Measurements from ENCODE around the gene S100A6.
"Not testable (repeated sequence)": the region's sequence is repeated elsewhere in the genome, so short reads cannot be mapped to it uniquely, and the experiment has no call there.

Gene S100A6

GRCh38 chr1:153520818-153521476 is 14.8 kb downstream of the S100A6 start:
- Histone ChIP-seq H3K36me3 (ENCODE audit: insufficient read depth) (no peaks in the 10 kb centered on the region), H3K4me2 (no peak overlapping the region), H3K27me3 (ENCODE audit: insufficient read depth, low read depth) (no peaks in the 10 kb centered on the region), H4K20me1 (ENCODE audit: insufficient read depth) (no peaks in the 10 kb centered on the region), H3K4me1 (ENCODE audit: low read depth, poor library complexity, severe bottlenecking) (peaks cover 7% of the 10 kb centered on the region), H2AFZ (ENCODE audit: low read depth) (no peak overlapping the region), H3K4me3 (IDR thresholded peaks at IDR 0.05; ENCODE audit: insufficient read depth, low read depth, low read length) (no peak overlapping the region), H3K9ac (no peak overlapping the region), H3K79me2 (ENCODE audit: insufficient read depth, low read depth) (no peaks in the 10 kb centered on the region), H3K27ac (no peak overlapping the region)
- no peak for TF ChIP-seq CTCF (conservative IDR thresholded peaks at IDR 0.05; ENCODE audit: low read depth, low read length)

GRCh38 chr1:153520137-153520691 is 15.6 kb downstream of the S100A6 start:
- not testable (repeated sequence) for H3K27me3 ChIP-seq (ENCODE audit: insufficient read depth, low read depth); H3K4me2 ChIP-seq; H3K36me3 ChIP-seq (ENCODE audit: insufficient read depth); H3K4me3 ChIP-seq (IDR thresholded peaks at IDR 0.05; ENCODE audit: insufficient read depth, low read depth, low read length); H3K79me2 ChIP-seq (ENCODE audit: insufficient read depth, low read depth); H3K9ac ChIP-seq; H4K20me1 ChIP-seq (ENCODE audit: insufficient read depth); H2AFZ ChIP-seq (ENCODE audit: low read depth); H3K27ac ChIP-seq; H3K4me1 ChIP-seq (ENCODE audit: low read depth, poor library complexity, severe bottlenecking)

GRCh38 chr1:153519242-153519641 is 16.5 kb downstream of the S100A6 start:
- Histone ChIP-seq H2AFZ (ENCODE audit: low read depth) (no peak overlapping the region), H3K4me2 (no peak overlapping the region)

GRCh38 chr1:153515504-153516394 is 20.0 kb downstream of the S100A6 start:
- H3K4me2 ChIP-seq: no peak overlapping the region
- peaks cover 15% of the 10 kb centered on the region for H3K4me1 ChIP-seq (ENCODE audit: low read depth, poor library complexity, severe bottlenecking)
- no peak overlapping the region for H2AFZ ChIP-seq (ENCODE audit: low read depth)
- H4K20me1 ChIP-seq (ENCODE audit: insufficient read depth): no peaks in the 10 kb centered on the region
- no peak overlapping the region for H3K9ac ChIP-seq
- no peaks in the 10 kb centered on the region for H3K27me3 ChIP-seq (ENCODE audit: insufficient read depth, low read depth)
- H3K36me3 ChIP-seq (ENCODE audit: insufficient read depth): no peaks in the 10 kb centered on the region
- H3K4me3 ChIP-seq (IDR thresholded peaks at IDR 0.05; ENCODE audit: insufficient read depth, low read depth, low read length): no peak overlapping the region
- no peaks in the 10 kb centered on the region for H3K79me2 ChIP-seq (ENCODE audit: insufficient read depth, low read depth)
- no peak for TF ChIP-seq CTCF (conservative IDR thresholded peaks at IDR 0.05; ENCODE audit: low read depth, low read length)
- H3K27ac ChIP-seq: no peak overlapping the region

More at GRCh38 chr1:153519242-153519641, 16.5 kb downstream of the S100A6 start:
- Histone ChIP-seq H3K27ac (no peak overlapping the region), H3K9ac (no peak overlapping the region), H3K4me3 (IDR thresholded peaks at IDR 0.05; ENCODE audit: insufficient read depth, low read depth, low read length) (no peak overlapping the region), H4K20me1 (ENCODE audit: insufficient read depth) (no peaks in the 10 kb centered on the region), H3K36me3 (ENCODE audit: insufficient read depth) (no peaks in the 10 kb centered on the region), H3K27me3 (ENCODE audit: insufficient read depth, low read depth) (no peaks in the 10 kb centered on the region), H3K4me1 (ENCODE audit: low read depth, poor library complexity, severe bottlenecking) (peaks cover 7% of the 10 kb centered on the region), H3K79me2 (ENCODE audit: insufficient read depth, low read depth) (no peaks in the 10 kb centered on the region)
- TF ChIP-seq CTCF (conservative IDR thresholded peaks at IDR 0.05; ENCODE audit: low read depth, low read length): no peak

Data from KMS-11 (cell line).